Posterior cingulate gyrus (tissue), 11 donors: ENCODE data around the gene SLC4A1AP.
"Not testable (repeated sequence)": the region's sequence is repeated elsewhere in the genome, so short reads cannot be mapped to it uniquely, and the experiment has no call there.

Experiments
- DNase-seq, 10 donors: peaks; one replicate each; pipeline versions ENCODE4 v3.0.0 to v3.0.0-alpha.2; 2020 to 2021; ENCODE audit warnings: mixed read lengths in 3 of 10
- intact Hi-C: fragments of 100-400 bp; cut with DNase I; formaldehyde crosslinking; loops from one replicate; pipeline ENCODE4 v1.15.1; 2023

The SLC4A1AP gene

GRCh38 chr2:27647737-27648136, 16.0 kb upstream of the SLC4A1AP start:
- DNase-seq, result no peak
- intact Hi-C loops, result no loop called here

- intact Hi-C loops, result no loop called here
- no peak for DNase-seq
Observed at GRCh38 chr2:27651056-27651455, 12.6 kb upstream of the SLC4A1AP start.

GRCh38 chr2:27652341-27652740, 11.3 kb upstream of the SLC4A1AP start:
- intact Hi-C loops, result no loop called here
- DNase-seq, result no peak

GRCh38 chr2:27652790-27653189, 10.9 kb upstream of the SLC4A1AP start:
- DNase-seq, result no peak
- intact Hi-C loops, result no loop called here

GRCh38 chr2:27653397-27653796, 10.3 kb upstream of the SLC4A1AP start:
- intact Hi-C loops, result no loop called here
- no peak for DNase-seq

- intact Hi-C loops, result no loop called here
- no peak for DNase-seq
Observed at GRCh38 chr2:27655155-27655951, 8.3 kb upstream of the SLC4A1AP start.

GRCh38 chr2:27661371-27661770, 2.3 kb upstream of the SLC4A1AP start:
- intact Hi-C loops, result loop anchor here (5.0 kb wide), 1 partner anchor 34 kb away; the partner anchor contains the start of genes CCDC121 and GPN1
- DNase-seq, result no peak

- DNase-seq, result no peak
- intact Hi-C loops, result loop anchor here (5.0 kb wide), 1 partner anchor 37 kb away; the partner anchor contains the start of genes CCDC121 and GPN1
Observed at GRCh38 chr2:27664154-27664574, 475 bp downstream of the SLC4A1AP start.

GRCh38 chr2:27664622-27665363, 1.1 kb downstream of the SLC4A1AP start:
- no peak for DNase-seq
- intact Hi-C loops, result loop anchor here (5.0 kb wide), 1 partner anchor 37 kb away; the partner anchor contains the start of genes CCDC121 and GPN1

GRCh38 chr2:27667446-27667845, 3.8 kb downstream of the SLC4A1AP start:
- DNase-seq, result no peak
- intact Hi-C loops, result no loop called here

- DNase-seq, result no peak
- intact Hi-C loops, result no loop called here
Observed at GRCh38 chr2:27671235-27671634, 7.5 kb downstream of the SLC4A1AP start.

- no peak for DNase-seq
- intact Hi-C loops, result no loop called here
Observed at GRCh38 chr2:27672723-27673486, 9.2 kb downstream of the SLC4A1AP start.

- no peak for DNase-seq
- intact Hi-C loops, result no loop called here
Observed at GRCh38 chr2:27680571-27680970, 16.9 kb downstream of the SLC4A1AP start.

GRCh38 chr2:27681841-27682240, 18.2 kb downstream of the SLC4A1AP start:
- intact Hi-C loops, result no loop called here
- no peak for DNase-seq

- DNase-seq, intact Hi-C loops: not testable (repeated sequence)
Observed at GRCh38 chr2:27682334-27682771, 18.7 kb downstream of the SLC4A1AP start.

- intact Hi-C loops, result no loop called here
- DNase-seq, result peak in 6 of 10 donors; percentile 30 to 82 (median 51)
Observed at GRCh38 chr2:27683390-27684071, 19.8 kb downstream of the SLC4A1AP start.

- DNase-seq, intact Hi-C loops: not testable (repeated sequence)
Observed at GRCh38 chr2:27685006-27685405, 21.3 kb downstream of the SLC4A1AP start.

- intact Hi-C loops, result no loop called here
- DNase-seq, result no peak
Observed at GRCh38 chr2:27685577-27685976, 21.9 kb downstream of the SLC4A1AP start.

GRCh38 chr2:27687232-27687631, 23.5 kb downstream of the SLC4A1AP start:
- DNase-seq, result no peak
- intact Hi-C loops, result no loop called here

- no peak for DNase-seq
- intact Hi-C loops, result no loop called here
Observed at GRCh38 chr2:27689424-27689823, 25.7 kb downstream of the SLC4A1AP start.
